ENCODE results near the gene TNFRSF4.

TNFRSF4 gene

DNA sequence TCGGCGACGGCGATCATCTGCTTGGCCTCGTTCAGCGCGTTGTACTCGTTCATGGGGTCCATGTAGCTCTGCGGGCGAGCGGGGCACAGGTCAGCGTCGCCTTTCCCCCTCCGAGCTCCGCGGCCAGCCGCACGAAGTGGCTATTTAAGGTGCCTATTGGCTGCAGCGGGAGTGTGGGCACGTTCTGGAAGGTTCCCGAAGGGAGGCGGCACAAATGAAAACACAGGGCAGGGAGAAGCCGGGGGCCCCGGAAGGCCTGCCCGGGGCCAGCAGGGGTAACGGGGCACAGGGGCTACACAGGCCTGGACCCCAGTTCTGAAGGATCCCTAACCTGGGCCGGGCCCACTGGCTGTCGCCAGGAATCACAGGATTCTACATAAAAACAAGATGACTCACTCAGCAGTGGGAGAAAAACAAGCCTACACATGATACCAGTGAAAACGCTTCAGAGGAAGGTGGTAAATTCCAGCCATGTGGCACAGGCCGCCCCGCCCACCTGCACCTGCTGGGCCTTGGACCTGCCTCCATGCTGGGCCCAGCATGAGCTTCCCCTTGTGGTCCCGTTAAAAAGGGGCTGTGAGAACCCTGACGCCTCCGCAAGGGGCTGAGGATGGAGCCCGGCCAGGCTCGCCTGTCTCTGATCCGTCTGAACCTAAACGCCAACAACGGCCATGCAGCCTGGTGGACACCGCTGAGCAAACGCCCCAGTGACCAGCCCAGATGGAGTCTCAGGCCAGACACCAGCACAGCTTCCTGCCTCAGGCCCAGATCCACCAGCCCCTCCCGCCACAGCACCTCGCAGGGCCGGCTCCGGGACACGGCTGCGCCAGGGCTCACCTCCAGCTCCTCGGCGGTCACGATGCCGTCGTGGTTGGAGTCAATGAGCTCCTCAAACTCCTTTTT is 3.9 kb upstream of the TNFRSF4 start:
- no peak for DNase-seq (ENCODE audit: low spot score)

DNA sequence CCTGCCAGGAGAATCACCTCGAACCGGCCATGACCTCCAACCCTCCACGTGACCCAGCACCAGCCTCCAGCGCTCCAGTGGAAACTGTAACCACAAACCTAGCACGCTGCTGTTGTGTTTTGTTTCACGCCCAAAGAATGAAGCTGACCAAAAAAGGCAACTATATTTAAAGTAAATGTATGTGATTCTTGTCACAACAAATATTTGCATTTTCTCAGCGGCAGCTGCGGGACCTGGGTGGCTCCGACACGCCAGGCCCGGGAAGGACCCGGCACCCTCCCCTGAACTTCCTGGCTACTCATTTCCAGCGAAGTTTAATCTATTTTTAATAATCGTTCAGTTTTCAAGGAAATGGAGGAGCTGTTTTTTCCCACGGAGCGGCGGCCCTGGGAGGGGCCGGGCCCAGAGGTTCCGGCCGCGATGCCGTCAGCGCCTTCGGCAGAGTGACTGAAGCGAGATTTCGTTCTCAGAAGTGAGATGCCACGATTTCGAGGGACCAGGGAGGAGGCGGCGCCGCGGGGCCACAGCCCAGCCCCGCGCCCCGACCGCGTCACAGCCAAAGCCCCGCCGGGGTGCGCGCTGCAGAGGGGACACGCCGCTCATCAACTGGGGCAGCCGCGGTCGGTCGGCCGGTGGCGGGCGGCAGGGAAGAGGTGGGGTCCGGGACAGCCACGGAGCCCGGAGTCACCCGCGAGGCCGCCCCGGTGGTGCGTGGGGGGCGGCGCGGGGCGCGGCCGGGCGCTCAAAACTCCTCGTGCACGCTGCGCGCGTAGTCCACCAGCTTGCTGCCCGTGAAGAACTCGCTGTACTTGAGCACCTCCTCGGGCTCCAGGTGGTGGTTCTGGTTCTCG is 3.0 kb upstream of the TNFRSF4 start:
- no peak for DNase-seq (ENCODE audit: low spot score)

DNA sequence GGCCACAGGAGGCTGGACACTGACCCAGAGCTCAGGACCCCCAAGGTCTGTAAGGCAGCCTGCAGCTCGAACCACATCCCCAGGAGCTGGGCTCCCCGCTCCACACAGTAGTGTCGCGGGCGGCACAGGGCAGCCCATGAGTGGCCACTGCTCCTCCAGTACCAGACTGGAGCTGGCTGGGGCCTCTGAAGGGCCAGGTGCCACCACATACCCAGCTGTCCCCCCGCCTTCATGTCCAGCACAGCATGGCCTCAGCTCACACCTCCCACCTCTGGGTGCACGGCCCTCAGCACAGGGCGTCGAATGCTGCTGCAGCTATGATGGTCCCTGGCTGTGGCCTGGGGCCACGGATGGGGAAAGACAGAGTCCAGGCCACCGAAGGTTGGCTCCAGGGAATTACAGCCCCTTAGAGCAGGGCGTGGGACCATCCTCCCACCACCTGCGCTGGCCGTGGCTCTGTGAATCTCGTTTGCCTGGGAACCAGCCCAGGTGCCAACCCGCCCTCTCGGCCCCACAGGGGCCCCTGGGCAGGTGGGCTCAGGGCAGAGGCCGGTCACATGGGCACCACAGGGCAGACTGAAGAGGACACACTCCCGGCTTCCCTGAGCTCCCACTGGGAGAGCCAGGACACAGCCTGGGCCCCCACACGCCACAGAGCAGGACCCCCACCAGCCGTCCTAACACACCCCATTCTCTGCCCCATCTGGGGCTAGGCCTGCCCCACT is 2.1 kb upstream of the TNFRSF4 start:
- no peak for DNase-seq (ENCODE audit: low spot score)

DNA sequence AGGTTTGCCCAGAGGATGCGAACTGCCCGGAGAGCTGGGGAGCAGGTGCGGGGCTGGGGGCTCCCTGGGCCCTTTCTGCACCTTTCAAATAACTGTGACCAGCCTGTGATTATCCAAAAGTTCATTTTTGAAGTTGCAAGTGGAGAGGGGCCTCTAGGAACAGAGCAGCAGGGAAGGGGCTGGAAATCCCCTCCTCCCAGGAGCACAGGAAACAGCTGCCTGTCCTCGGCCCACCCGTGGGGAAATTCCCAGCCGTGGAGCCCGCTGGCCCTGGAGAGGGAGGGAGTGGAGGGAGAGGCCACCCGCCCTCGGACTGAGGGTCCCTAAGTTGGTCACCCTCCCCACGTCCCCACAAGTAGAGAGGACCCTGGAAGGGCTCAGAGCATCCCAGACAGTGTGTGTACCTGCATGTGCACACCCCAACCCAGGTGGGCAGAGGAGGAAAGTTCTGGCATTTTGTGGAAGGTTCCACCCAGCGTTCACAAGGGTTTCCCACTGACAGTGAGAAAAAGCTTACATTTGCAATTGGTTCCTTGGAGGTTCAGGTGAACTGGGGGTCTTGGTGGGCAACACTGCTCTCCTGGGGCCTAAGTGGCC is 1.2 kb upstream of the TNFRSF4 start:
- no peak for DNase-seq (ENCODE audit: low spot score)

DNA sequence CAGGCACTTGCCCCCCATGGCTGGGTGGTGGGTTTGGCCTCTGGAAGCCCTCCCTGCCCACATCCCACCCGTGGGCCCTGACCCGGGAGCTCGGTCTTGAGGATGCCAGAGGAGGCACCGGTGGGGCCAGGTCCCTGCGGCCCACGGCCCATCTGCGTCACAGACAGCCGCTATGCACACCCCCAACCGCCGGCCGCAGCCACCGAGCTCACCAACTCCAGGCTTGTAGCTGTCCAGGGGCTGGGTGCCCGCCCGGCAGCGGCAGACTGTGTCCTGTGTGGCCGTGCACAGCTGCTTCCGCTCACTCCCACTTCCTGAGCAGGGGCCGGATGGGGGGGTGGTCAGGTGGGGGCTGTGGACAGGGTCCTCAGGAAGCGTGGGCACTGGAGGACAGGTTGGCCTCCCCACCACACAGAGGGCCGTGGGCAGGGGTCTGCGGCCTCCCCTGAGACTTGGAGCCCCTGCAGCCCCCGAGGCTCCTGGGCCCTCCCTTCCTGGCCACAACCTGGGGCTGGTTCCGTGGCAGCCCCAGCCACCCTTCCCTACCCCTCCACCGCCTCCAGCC is 1.1 kb downstream of the TNFRSF4 start:
- DNase-seq (ENCODE audit: low spot score): no peak

DNA sequence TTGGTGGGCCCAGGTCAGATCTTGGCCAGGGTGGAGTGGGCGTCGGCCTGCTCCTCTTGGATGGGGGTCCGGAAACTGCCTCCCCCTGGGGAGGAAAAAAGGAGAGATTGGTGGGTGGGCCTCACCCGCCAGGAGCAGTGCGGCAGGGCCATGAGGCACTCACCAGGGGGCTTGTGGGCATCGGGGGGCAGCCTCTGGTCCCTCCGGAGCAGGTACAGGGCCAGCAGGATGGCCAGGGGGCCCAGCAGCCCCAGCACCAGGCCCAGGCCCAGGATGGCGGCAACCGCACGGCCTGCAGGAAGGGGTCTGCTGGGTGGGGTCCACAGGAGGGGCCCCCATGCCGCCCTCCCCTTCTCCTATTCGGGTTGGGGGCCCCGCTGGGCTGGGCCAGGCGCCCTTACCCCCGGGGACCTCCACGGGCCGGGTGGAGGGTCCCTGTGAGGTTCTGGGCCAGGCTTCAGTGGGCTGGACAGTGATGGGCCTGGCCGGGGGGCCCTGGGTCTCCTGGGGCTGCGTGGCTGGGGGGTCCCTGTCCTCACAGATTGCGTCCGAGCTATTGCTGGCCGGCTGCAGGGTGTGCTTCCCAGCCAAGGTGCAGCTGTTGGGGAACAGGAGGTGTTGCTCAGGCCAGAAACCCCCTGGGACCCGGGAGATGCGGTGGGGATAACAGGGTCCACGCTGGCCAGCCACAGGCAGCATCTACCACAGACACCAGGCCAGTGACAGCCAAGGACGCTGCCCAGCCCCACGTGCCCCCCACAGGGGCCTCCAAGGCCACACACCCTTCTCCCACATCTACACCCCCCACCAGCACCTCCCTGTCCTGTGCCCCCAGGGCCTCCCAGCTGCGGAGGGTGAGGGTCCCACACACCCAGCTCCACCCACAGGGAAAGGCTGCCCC is 2.2 kb downstream of the TNFRSF4 start:
- DNase-seq (ENCODE audit: low spot score): no peak

DNA sequence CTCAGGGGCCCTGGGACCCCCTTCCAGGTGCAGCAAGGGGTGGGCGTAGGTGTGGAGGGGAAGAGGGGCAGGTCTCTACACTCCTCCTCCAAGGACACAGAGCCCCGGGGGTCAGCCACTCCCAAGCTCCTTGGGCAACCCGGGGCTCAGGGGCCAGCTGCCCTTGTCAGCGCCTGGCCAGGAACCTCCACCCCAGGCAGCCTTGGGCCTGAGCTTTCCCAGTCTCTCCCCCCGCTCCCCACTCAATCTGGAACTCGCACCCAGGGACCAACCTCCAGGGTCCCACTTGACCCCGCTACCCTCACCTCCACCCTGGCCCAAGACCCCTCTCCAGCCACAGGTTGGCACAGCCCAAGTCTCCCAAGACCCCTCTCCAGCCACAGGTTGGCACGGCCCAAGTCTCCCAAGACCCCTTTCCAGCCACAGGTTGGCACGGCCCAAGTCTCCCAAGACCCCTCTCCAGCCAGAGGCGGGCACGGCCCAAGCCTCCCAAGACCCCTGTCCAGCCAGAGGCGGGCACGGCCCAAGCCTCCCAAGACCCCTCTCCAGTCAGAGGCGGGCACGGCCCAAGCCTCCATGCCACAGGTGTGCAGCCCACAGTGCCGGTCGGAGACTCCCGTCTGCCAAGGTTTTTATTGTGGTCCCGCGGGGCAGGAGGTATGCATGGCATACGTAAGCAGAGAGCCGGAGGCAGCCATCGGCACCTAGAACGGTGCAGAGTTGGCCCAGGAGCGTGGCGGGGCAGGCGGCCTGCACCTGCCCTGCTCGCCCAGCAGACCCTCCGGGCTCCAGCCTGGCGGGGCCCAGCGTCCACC is 3.0 kb downstream of the TNFRSF4 start:
- no peak for DNase-seq (ENCODE audit: low spot score)

DNA sequence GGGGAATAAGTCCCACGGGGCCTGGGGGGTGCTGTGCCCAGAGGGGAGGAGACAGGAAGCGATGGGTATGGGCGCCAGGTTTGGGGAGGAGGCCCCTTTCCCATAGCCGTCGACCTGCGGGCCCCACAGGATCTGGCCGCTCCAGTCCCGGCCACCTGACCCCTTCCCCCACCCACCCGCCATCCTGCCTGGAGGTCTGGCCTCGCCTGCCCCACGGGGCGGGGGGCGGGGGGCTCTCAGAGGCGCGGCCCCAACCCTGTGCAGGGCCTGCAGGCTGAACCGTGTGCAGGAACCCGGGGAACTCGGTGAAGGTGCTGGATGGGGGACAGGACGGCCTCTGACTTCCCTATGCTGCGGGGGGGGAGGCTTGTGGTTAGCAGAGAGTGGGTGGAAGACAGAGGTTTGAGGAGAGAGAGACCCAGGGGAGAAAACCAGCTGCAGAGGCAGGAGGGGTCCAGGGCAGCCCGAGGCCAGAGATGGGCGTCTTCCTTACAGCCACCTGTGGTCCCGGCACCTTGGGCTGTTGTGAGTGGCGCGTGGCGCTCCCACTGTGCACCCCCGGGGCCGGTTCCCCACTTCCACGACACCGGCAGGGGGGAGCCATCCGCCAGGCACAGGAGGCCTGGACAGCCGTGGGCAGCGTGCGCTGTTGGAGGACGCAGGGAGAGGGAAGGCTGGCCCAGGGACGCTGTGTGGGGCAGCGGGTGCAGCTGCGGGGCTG is 5.1 kb downstream of the TNFRSF4 start:
- no peak for DNase-seq (ENCODE audit: low spot score)

DNA sequence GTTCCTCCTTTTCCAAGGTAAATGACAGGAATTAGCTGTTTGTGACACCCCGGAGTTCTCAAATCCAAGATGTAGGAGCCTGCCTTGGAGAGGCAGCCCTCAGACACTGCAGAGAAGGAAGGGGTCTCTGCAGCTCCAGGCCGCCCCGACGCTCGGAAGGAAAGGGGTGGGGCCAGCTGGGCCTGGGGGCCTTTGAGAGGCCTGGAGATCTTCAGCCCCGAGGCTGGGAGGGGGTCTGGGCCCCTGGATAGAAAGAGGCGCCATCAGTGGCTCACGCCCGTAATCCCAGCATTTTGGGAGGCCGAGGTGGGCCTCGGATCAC is 6.4 kb downstream of the TNFRSF4 start:
- no peak for DNase-seq (ENCODE audit: low spot score)

DNA sequence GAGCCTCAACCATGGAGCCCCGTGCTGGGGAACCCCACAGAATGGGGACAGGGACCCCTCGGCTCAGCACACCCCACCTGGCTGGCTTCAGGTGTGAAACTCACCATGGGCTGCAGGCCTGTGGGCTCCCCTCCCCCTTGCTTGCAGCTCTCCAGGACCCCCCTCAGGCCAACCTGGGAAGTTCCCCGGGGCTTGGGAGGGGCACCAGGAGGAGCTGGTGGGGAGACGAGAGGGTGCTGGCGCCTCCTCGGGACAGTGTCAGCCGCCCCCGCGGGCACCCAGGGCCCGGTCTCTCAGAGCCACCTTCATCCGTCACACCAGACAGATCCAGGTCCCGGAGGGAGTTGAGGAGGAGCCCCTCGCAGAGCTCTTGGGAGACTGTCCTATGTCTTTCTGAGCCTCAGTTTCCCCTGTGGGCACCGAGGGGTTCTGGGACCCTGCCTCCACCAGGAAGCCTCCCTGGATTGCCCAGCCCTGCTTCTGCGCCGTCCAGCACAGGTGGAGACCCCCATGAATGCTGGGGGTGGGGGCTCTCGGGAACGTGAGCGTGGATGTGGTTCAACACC is 6.9 kb downstream of the TNFRSF4 start:
- no peak for DNase-seq (ENCODE audit: low spot score)

DNA sequence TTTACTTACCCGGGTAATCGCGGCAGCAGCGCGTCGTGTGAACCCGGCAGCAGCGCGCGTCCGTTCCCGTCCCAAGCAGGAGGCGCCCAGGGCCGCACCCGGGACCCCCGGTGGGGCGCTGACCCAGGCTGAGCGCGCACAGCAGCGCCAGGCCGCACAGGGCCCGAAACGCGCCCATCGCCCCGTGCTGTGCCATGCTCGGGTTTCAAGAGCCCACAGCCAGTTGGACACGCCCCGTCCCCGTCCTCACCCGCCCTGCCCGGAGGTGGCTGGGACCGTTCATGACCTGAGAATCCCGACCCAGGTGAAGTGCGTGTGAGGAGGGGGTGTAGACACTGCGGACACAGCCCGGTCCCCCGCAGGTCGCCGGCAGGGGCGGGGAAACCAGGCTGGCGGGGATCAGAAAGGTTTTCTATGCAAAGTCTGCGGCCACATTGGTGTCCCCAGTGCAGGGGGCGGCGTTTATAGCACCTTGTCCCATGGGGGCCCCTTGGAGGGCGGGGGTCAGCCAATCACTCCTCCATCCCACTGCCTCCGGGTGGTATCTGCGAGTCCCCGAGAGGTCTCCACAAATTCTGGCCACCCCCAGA is 7.5 kb downstream of the TNFRSF4 start, which contains the start of gene TNFRSF18:
Gene TNFRSF18 (minus strand): TSS at position 217 of the 590 bp plus-strand sequence. CDS start 21 bp downstream, at position 196.
- DNase-seq (ENCODE audit: low spot score): no peak

DNA sequence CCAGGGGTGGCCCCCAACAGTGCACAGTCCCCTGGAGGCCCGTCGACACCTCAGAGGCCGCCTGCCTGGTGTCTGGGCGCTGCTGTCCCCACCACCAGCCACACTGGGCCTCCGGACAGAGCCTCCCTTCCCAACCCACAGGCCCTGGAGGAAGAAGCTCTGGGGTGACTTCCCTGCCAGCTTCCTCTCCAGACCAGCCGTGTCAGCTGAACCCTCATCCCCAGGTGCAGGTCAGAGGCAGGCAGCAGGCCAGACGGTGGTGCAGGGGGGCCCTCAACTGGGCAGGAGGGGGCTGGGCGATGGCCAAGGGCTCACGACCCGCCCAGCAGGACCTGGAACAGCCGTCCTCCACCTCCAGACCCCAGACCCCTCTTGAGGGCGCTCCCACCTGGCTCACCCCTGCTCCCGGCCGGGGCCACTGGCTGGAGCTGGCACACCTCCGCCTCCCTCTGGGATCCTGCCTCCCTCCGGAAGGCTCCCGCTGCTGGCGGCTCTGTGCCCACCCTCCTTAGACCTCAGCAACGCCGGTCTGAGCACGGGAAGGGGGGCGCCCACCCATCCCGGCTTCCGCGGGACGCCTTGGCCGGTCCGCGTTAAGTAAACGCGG is 8.1 kb downstream of the TNFRSF4 start:
- no peak for DNase-seq (ENCODE audit: low spot score)

DNA sequence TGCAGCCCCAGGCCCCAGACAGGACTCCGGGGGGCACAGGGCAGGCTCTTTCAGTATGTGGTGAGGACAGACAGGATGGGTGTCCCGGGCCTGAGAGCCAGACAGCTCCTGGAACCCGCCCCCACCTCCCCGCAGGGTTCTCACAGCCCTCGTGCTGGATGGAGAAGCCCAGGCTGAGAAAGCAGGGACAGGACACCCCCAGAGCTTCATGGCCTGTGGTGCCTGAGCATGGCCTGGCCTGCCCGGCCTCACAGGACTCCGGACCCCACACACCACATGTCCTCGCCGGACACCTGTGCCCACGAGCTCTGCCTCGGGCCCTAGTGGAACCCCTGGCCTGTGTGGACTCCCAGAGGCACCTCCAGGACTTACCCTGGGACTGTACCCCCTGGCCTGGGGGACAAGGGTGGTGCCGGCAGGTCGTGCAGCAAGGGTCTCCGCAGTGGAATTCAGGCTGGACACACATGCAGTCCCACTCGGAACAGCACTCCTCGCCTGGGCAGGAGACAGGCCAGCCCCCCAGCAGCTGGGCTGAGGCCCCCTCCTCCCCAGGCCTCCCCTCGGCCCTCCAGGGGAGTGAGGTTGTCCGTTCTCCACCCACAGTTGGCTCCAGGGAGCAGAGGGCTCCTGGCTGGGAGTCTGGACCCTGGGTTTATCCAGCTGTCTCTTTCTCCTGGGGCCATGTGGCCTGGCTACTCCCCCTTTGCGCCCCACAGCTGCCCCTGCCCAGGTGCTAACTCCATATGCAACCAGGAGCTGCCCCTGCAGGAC is 8.8 kb downstream of the TNFRSF4 start:
- DNase-seq (ENCODE audit: low spot score): no peak

DNA sequence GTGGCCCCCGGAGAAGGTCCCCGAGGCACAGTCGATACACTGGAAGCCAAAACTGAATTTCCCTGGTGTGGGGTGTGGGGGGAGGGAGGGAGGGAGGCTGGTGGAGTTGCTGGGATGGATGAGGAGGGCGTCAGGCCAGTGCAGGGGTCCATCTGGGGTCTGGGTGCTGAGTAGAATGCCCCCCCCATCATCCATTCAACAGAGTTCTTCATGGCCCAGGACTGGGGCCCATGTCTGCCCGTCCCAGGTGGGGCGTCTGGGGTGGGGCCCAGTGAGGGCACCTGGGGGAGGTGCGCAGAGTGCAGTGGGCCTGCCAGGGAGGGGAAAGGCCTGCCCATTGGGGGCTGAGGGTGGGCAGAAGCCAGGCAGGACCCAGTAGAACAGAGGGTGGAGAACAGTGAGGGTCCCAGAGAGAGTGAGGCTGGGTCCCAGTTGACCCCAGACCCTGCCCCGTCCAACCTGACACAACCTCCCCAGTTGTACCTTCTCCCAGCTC is 9.5 kb downstream of the TNFRSF4 start:
- no peak for DNase-seq (ENCODE audit: low spot score)

DNA sequence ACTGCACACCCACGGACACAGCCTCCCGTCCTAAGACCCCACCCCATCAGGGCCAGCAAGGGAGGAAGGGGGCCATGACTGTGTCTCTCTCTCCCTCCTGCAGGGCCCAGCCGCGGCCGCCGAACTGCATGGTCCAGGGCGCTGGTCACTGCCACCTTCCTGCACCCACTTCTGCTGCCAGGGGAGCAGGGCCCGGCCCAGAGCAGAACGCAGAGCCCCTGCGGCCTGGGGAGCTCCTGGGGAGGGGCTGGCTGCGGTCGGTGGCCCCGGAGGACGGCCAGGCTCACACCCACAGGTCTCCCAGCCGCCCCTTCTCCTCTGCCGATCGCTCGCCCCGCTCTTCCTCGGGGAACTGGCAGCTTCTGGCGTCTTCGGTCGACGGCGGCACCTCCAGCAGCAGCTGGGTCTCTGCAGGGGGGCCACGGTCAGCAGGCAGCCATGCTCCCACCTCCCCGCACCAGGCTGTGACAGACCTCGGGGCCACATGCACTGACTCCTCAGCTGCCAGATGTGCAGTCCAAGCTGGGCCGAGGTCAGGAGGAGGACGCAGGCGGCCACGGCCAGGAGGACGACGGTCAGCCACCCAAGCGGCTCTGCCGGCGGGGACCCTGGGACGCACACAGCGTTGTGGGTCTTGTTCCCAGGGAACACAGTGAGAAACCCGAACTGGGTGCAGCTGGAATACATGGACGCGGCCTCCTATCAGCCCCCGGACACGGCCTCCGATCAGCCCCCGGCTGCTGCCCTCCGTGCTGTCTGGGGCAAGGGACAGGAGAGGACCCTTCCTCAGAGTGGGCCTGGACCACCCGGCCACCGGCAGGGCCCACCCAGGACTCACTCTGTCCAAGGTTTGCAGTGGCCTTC is 10.2 kb downstream of the TNFRSF4 start:
- no peak for DNase-seq (ENCODE audit: low spot score)

All from germinal center (tissue), 1 donor.